ENCODE measurements around the gene RHOG.

GRCh38 chr11:3807909-3808860 is 32.6 kb downstream of the RHOG start, which contains the start of gene PGAP2:
- TF ChIP-seq CTCF (IDR thresholded peaks at IDR 0.05; ENCODE audit: low read length) (peak; percentile 61), EZH2 (optimal IDR thresholded peaks at IDR 0.05; ENCODE audit: low read depth, low read length) (no peak)

Data from MM.1S (cell line).